GM12878 (cell line): Measurements from ENCODE around the gene TLR1. TPM values are rescaled to one million over a fixed set of nuclear protein-coding genes. Genes with fewer than 3 reads are reported as not detected.

Experiments
- ATAC-seq: fragments of 200-7000 bp; cut with Tn5 transposase; 3 replicates; pipeline ENCODE4 v1.9.1; 2020; ENCODE audit warnings: mild to moderate bottlenecking, moderate library complexity
- BruUV-seq: library from RNA; stranded (reverse); fragments of 400-500 nt; replicated peaks from 2 replicates; lab custom pipeline; 2021; lab: Mats Ljungman, UMichigan
- CTCF ChIA-PET: fragments of 300-600 bp; sonication (Branson Sonifier 250); formaldehyde crosslinking; extraction: SDS; loops from one replicate; lab custom pipeline; 2021; ENCODE audit warnings: inconsistent platforms; lab: Yijun Ruan, JAX
- POLR2A ChIA-PET: fragments of 350-600 bp; formaldehyde crosslinking; extraction: SDS; loops from one replicate; lab custom pipeline; 2021; ENCODE audit warnings: inconsistent platforms; lab: Charles Lee
- RAD21 ChIA-PET: fragments of 300-600 bp; sonication (Branson Sonifier 250); formaldehyde crosslinking; loops from one replicate; lab custom pipeline; 2023; ENCODE audit warnings: antibody characterized with exemption; ENCODE audit not compliant: unreplicated experiment; lab: Charles Lee
- SMC1A ChIA-PET: fragments of 300-600 bp; sonication (Branson Sonifier 250); formaldehyde crosslinking; loops from one replicate; lab custom pipeline; 2023; ENCODE audit not compliant: unreplicated experiment, uncharacterized antibody; lab: Charles Lee
- DNase-seq: peaks from one replicate; pipeline ENCODE4 v3.0.0-alpha.2; 2011; ENCODE audit warnings: low read depth, low spot score
- FAIRE-seq: peaks from 3 replicates; lab custom pipeline; 2011; peaks lifted over from hg19 to GRCh38; lab: Jason Lieb, UNC
- H2AFZ ChIP-seq: 2 replicates; pipeline ENCODE4 v1.6.0; 2011; ENCODE audit warnings: low read depth, low read length, control low read depth; ENCODE audit not compliant: control insufficient read depth
- H3K27ac ChIP-seq: 2 replicates; pipeline ENCODE4 v1.5.1; 2011; ENCODE audit warnings: control low read depth; ENCODE audit not compliant: control insufficient read depth, insufficient read depth
- H3K27me3 ChIP-seq, 2 experiments: replicated peaks in 1 of 2; 2 replicates each; pipeline versions ENCODE4 v1.6.0 to v1.6.1; 2011; ENCODE audit warnings: low read length in 1 of 2; ENCODE audit not compliant: control insufficient read depth in 2 of 2, insufficient read depth in 2 of 2
- H3K36me3 ChIP-seq, 2 experiments: 2 replicates each; pipeline ENCODE4 v1.5.1; 2011; ENCODE audit warnings: low read length in 1 of 2; ENCODE audit not compliant: control insufficient read depth in 2 of 2, insufficient read depth in 2 of 2
- H3K4me1 ChIP-seq: 2 replicates; pipeline ENCODE4 v1.6.1; 2011; ENCODE audit warnings: mild to moderate bottlenecking, low read length, moderate library complexity, mixed read lengths; ENCODE audit not compliant: control insufficient read depth, insufficient read depth
- H3K4me2 ChIP-seq: 2 replicates; pipeline ENCODE4 v1.6.0; 2011; ENCODE audit warnings: control low read depth; ENCODE audit not compliant: control insufficient read depth, insufficient read depth
- H3K4me3 ChIP-seq: fragments of 200-600 bp; sonication (generic); 2 replicates; pipeline ENCODE4 v1.5.1; 2016
- H3K79me2 ChIP-seq: 2 replicates; pipeline ENCODE4 v1.6.0; 2011; ENCODE audit warnings: low read length; ENCODE audit not compliant: control insufficient read depth, insufficient read depth
- H3K9ac ChIP-seq: 2 replicates; pipeline ENCODE4 v1.8.0; 2011; ENCODE audit warnings: low read length, control low read depth, mixed read lengths; ENCODE audit not compliant: control insufficient read depth, insufficient read depth
- H3K9me3 ChIP-seq: replicated peaks from 3 replicates; pipeline ENCODE4 v1.5.1; 2011; ENCODE audit warnings: mild to moderate bottlenecking, low read length; ENCODE audit not compliant: control insufficient read depth, insufficient read depth
- H4K20me1 ChIP-seq: 2 replicates; pipeline ENCODE4 v1.6.0; 2011; ENCODE audit not compliant: control insufficient read depth, insufficient read depth
- FOS ChIP-seq: IDR thresholded peaks from 3 replicates; pipeline ENCODE4 v1.6.1; 2011; ENCODE audit warnings: borderline replicate concordance; ENCODE audit not compliant: insufficient read length; ENCODE audit errors: extremely low read depth
- HDGF ChIP-seq: fragments of 450-650 bp; IDR thresholded peaks from 2 replicates; pipeline ENCODE4 v1.6.1; 2016; ENCODE audit warnings: antibody characterized with exemption
- MEF2A ChIP-seq: IDR thresholded peaks from 2 replicates; pipeline ENCODE4 v1.6.1; 2011; ENCODE audit warnings: low read depth, mild to moderate bottlenecking, low read length, moderate library complexity; ENCODE audit not compliant: insufficient read depth
- NBN ChIP-seq: fragments of 450-650 bp; IDR thresholded peaks from 2 replicates; pipeline ENCODE4 v1.6.1; 2016
- PML ChIP-seq: IDR thresholded peaks from 2 replicates; pipeline ENCODE4 v1.6.1; 2012; ENCODE audit warnings: low read length, inconsistent platforms
- TARDBP ChIP-seq: IDR thresholded peaks from 2 replicates; pipeline ENCODE4 v1.6.1; 2016; ENCODE audit warnings: borderline replicate concordance
- WRNIP1 ChIP-seq: IDR thresholded peaks from 2 replicates; pipeline ENCODE4 v1.6.1; 2011; ENCODE audit warnings: low read depth, low read length, improper control_type of control experiment, borderline replicate concordance
- ZBED1 ChIP-seq: IDR thresholded peaks from 2 replicates; pipeline ENCODE4 v1.6.1; 2016; ENCODE audit warnings: borderline replicate concordance
- ZNF274 ChIP-seq: IDR thresholded peaks from one replicate; pipeline ENCODE4 v1.8.0; 2011; ENCODE audit not compliant: insufficient read length, insufficient read depth
- ZNF622 ChIP-seq: fragments of 450-650 bp; IDR thresholded peaks from 2 replicates; pipeline ENCODE4 v1.6.1; 2017; ENCODE audit warnings: mild to moderate bottlenecking, inconsistent platforms
- WGBS: methylation state at CpG from one replicate; pipeline ENCODE4 v1.1.6; 2016; ENCODE audit warnings: low lambda C conversion rate; ENCODE audit not compliant: insufficient replicate concordance, insufficient coverage; ENCODE audit errors: missing lambda C conversion rate; 5-methylcytosine and 5-hydroxymethylcytosine counted together
- in situ Hi-C: fragments of 300-500 bp; cut with MboI; formaldehyde crosslinking; loops from 9 replicates; pipeline ENCODE4 v1.14.3; 2018; ENCODE audit warnings: mixed read lengths
- intact Hi-C: fragments of 100-400 bp; cut with micrococcal nuclease; formaldehyde crosslinking; loops from one replicate; pipeline ENCODE4 v1.14.2; 2022; ENCODE audit not compliant: unreplicated experiment
- polyA plus RNA-seq, 11 experiments: library from polyadenylated mRNA; depleted of rRNA in 4 of 11; unstranded in 6 of 11; stranded (reverse) in 5 of 11; fragments of >200 nt; fragmentation: Nextera tagmentation in 4 of 11; fragmentation: Illumina TruSeq in 1 of 11; extraction: Ambion mirVana in 4 of 11; extraction: Trizol in 1 of 11; gene quantifications; 1 replicate in 1 of 11; 2 replicates in 10 of 11; pipeline versions ENCODE4 v1.2.1 to v1.2.3, GENCODE V29; 2011 to 2016; ENCODE audit warnings: inconsistent platforms in 2 of 11, missing spikeins in 2 of 11, low read depth in 1 of 11
- total RNA-seq, 4 experiments: library from RNA; depleted of rRNA in 3 of 4; stranded (reverse); fragments of >200 nt in 3 of 4; fragmentation: Illumina TruSeq in 1 of 4; extraction: Trizol in 1 of 4; gene quantifications; 2 replicates each; pipeline versions ENCODE4 v1.2.1 to v1.2.3, GENCODE V29; 2013 to 2021
- TF ChIP-seq, protein P1 (sequence below): fragments of 450-650 bp; formaldehyde crosslinking; IDR thresholded peaks from 2 replicates; pipeline ENCODE4 v1.5.0; 2022; ENCODE audit warnings: mild to moderate bottlenecking, missing genetic modification characterization
- TF ChIP-seq, protein P2 (sequence below): fragments of 450-650 bp; IDR thresholded peaks from 2 replicates; pipeline ENCODE4 v1.6.1; 2017; ENCODE audit warnings: low read depth, mild to moderate bottlenecking, moderate library complexity
- TF ChIP-seq, protein P3 (sequence below): fragments of 450-650 bp; IDR thresholded peaks from 2 replicates; pipeline ENCODE4 v1.6.1; 2017; ENCODE audit warnings: mild to moderate bottlenecking, moderate library complexity
- TF ChIP-seq, protein P4 (sequence below): fragments of 450-650 bp; IDR thresholded peaks from 2 replicates; pipeline ENCODE4 v1.6.1; 2016; ENCODE audit warnings: mild to moderate bottlenecking

Gene TLR1
- total and polyA plus RNA-seq, 10 of the 15 experiments (the other 5 are each of a cell fraction or from before 2014, with no cell fraction given): 9.3 to 57.1 (median 20.4) TPM

DNA sequence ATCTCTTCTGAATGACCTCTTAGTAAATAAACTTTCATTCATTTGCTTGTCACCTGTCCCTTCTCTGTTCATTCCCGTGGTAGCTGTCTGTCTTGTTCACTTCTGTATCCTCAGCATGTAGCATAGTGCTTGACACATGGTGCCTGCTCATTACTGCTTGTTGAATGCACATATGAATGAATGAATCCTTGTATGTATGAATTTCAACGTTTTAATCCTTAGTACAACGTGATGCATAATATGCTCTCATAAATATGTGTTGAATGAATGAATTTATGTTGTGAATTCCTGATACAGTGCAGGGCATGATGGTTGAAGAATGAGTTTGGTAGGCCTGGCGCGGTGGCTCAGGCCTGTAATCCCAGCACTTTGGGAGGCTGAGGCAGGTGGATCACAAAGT, 24.8 kb downstream of the TLR1 start:
- Histone ChIP-seq H3K4me1 (0 out of 2 replicates have a peak, but pooled peaks cover 4% of the 10 kb centered on the region), H4K20me1 (no peaks in the 10 kb centered on the region), H3K36me3 (peaks cover 2 to 33% of the 10 kb centered on the region in 2 experiments), H3K27ac (peak overlapping the region; percentile 96), H2AFZ (no peak overlapping the region), H3K27me3 (no peaks in the 10 kb centered on the region), H3K9ac (peak overlapping the region; percentile 88), H3K9me3 (peaks cover 39% of the 10 kb centered on the region), H3K79me2 (peaks cover 77% of the 10 kb centered on the region), H3K4me3 (peak overlapping the region; percentile 81), H3K4me2 (peak overlapping the region; percentile 92)
- ChIA-PET SMC1A (interaction anchor here (1.4 to 8.9 kb wide), 8 partner anchors 8 to 647 kb away, joined by 3 to 468 read pairs (median 63); partner anchors contain the start of genes TLR1 and TLR6), CTCF (interaction anchor here (0.8 to 8.1 kb wide), 11 partner anchors 10 to 460 kb away, joined by 3 to 449 read pairs (median 5); partner anchors contain the start of genes TLR1 and TLR6), POLR2A (interaction anchor here (1.1 to 5.6 kb wide), 6 partner anchors 9 to 109 kb away, joined by 4 to 196 read pairs (median 31); partner anchors contain the start of gene TLR1), RAD21 (interaction anchor here (1.0 to 4.9 kb wide), 9 partner anchors 9 to 461 kb away, joined by 3 to 437 read pairs (median 41); partner anchors contain the start of genes TLR1 and TLR6)
- ATAC-seq (peak; percentile 17), DNase-seq (no peak), FAIRE-seq (no peak)
- WGBS: 52% methylated on average over 5 of the region's 5 CpGs
- in situ Hi-C loops (no loop called here), intact Hi-C loops (loop anchor here (5.0 kb wide), 1 partner anchor 38 kb away; no protein-coding TSS in a partner anchor)
- no TSS peak for BruUV-seq
- TF ChIP-seq ZNF622 (no peak), PML (no peak), HDGF (peak; percentile 54; the same call in 1 of the 2 replicates), NBN (peak; percentile 30; the same call in 1 of the 2 replicates), WRNIP1 (no peak), FOS (no peak), MEF2A (no peak), ZBED1 (no peak; the same call in 1 of the 2 replicates), TARDBP (no peak), ZNF274 (no peak)
- TF ChIP-seq, protein P1, sequence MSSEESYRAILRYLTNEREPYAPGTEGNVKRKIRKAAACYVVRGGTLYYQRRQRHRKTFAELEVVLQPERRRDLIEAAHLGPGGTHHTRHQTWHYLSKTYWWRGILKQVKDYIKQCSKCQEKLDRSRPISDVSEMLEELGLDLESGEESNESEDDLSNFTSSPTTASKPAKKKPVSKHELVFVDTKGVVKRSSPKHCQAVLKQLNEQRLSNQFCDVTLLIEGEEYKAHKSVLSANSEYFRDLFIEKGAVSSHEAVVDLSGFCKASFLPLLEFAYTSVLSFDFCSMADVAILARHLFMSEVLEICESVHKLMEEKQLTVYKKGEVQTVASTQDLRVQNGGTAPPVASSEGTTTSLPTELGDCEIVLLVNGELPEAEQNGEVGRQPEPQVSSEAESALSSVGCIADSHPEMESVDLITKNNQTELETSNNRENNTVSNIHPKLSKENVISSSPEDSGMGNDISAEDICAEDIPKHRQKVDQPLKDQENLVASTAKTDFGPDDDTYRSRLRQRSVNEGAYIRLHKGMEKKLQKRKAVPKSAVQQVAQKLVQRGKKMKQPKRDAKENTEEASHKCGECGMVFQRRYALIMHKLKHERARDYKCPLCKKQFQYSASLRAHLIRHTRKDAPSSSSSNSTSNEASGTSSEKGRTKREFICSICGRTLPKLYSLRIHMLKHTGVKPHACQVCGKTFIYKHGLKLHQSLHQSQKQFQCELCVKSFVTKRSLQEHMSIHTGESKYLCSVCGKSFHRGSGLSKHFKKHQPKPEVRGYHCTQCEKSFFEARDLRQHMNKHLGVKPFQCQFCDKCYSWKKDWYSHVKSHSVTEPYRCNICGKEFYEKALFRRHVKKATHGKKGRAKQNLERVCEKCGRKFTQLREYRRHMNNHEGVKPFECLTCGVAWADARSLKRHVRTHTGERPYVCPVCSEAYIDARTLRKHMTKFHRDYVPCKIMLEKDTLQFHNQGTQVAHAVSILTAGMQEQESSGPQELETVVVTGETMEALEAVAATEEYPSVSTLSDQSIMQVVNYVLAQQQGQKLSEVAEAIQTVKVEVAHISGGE (CRISPR knock-in tag): no peak
- TF ChIP-seq, protein P2, sequence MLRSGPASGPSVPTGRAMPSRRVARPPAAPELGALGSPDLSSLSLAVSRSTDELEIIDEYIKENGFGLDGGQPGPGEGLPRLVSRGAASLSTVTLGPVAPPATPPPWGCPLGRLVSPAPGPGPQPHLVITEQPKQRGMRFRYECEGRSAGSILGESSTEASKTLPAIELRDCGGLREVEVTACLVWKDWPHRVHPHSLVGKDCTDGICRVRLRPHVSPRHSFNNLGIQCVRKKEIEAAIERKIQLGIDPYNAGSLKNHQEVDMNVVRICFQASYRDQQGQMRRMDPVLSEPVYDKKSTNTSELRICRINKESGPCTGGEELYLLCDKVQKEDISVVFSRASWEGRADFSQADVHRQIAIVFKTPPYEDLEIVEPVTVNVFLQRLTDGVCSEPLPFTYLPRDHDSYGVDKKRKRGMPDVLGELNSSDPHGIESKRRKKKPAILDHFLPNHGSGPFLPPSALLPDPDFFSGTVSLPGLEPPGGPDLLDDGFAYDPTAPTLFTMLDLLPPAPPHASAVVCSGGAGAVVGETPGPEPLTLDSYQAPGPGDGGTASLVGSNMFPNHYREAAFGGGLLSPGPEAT: no peak
- TF ChIP-seq, protein P3, sequence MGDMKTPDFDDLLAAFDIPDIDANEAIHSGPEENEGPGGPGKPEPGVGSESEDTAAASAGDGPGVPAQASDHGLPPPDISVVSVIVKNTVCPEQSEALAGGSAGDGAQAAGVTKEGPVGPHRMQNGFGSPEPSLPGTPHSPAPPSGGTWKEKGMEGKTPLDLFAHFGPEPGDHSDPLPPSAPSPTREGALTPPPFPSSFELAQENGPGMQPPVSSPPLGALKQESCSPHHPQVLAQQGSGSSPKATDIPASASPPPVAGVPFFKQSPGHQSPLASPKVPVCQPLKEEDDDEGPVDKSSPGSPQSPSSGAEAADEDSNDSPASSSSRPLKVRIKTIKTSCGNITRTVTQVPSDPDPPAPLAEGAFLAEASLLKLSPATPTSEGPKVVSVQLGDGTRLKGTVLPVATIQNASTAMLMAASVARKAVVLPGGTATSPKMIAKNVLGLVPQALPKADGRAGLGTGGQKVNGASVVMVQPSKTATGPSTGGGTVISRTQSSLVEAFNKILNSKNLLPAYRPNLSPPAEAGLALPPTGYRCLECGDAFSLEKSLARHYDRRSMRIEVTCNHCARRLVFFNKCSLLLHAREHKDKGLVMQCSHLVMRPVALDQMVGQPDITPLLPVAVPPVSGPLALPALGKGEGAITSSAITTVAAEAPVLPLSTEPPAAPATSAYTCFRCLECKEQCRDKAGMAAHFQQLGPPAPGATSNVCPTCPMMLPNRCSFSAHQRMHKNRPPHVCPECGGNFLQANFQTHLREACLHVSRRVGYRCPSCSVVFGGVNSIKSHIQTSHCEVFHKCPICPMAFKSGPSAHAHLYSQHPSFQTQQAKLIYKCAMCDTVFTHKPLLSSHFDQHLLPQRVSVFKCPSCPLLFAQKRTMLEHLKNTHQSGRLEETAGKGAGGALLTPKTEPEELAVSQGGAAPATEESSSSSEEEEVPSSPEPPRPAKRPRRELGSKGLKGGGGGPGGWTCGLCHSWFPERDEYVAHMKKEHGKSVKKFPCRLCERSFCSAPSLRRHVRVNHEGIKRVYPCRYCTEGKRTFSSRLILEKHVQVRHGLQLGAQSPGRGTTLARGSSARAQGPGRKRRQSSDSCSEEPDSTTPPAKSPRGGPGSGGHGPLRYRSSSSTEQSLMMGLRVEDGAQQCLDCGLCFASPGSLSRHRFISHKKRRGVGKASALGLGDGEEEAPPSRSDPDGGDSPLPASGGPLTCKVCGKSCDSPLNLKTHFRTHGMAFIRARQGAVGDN: peak; percentile 52; the same call in 1 of the 2 replicates
- TF ChIP-seq, protein P4, sequence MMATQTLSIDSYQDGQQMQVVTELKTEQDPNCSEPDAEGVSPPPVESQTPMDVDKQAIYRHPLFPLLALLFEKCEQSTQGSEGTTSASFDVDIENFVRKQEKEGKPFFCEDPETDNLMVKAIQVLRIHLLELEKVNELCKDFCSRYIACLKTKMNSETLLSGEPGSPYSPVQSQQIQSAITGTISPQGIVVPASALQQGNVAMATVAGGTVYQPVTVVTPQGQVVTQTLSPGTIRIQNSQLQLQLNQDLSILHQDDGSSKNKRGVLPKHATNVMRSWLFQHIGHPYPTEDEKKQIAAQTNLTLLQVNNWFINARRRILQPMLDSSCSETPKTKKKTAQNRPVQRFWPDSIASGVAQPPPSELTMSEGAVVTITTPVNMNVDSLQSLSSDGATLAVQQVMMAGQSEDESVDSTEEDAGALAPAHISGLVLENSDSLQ: peak; percentile 28; the same call in 1 of the 2 replicates
